Stimulated activated CD4-positive, alpha-beta T cell treated with anti-CD3 and anti-CD28 coated beads, Interleukin-2, amount 100 ng/mL, for 24 hours (primary cell): Measurements from ENCODE around the gene TENT5A.
"Not testable (repeated sequence)": the region's sequence is repeated elsewhere in the genome, so short reads cannot be mapped to it uniquely, and the experiment has no call there.

ENCODE experiments used
- DNase-seq, 2 donors: peaks; one replicate each; pipeline ENCODE4 v3.0.0-alpha.2; 2020

The TENT5A gene

DNA sequence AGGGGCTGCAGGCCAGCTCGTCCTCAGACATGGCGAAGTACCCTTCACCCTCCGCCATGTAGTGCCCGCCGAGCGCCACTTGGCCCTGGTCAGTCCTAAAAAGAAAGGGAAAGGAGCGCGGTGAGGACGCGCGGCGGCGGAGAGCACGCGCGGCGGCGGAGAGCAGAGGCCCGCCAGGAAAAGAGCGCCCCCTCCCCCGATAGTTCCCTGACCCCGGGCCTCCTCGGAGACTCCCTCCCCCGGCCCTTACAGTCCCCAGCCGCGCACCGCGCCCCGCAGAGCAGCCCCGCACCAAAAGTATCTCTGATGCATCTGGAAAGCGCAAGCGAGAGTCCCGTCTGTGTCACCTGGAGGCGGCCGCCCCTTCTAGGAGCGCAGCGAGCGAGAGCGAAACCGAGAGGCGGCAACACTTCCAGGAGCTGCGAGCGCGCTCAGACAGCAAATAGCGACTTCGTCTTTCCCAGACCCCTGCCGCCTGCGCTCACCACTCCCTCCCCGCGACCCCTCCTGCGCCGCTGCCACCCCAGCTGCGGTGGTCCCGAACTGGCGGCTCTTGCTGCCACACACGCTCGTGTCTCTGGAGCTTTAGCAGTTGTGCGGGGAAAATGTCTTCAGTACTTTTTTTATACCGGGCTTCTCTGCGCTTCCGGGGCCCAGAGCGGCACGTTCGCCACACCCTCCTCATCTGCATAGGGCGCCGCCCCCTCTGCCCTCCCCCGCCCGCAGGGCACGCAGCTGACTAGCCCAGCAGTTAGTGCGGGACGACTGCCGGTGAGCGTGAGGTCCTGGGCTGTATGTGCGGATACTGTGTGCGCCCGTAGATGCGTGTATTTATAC, at the start of gene TENT5A:
TENT5A (minus strand) TSS at position 598 of the 837 bp plus-strand sequence; CDS start at position 58, 540 bp downstream.
- DNase-seq = peak; percentile 80 to 83

DNA sequence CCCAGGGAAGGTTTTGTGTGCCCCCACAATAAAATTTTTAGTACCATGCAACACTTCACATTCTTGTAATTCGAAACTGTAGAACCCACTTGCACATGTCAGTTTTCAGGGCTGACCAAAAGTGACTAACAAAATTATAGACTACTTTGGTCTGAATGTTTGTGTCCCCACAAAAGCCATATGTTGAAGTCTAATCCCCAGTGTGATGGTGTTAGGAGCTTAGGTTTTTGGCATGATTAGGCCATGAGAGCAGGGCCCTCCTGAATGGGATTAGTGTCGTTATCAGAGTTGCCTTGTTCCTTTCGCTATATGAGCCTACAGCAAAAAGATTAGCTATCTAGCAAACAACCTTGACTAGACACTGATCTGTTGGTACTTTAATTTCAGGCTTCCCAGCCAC, 49.0 kb upstream of the TENT5A start:
- no peak for DNase-seq

DNA sequence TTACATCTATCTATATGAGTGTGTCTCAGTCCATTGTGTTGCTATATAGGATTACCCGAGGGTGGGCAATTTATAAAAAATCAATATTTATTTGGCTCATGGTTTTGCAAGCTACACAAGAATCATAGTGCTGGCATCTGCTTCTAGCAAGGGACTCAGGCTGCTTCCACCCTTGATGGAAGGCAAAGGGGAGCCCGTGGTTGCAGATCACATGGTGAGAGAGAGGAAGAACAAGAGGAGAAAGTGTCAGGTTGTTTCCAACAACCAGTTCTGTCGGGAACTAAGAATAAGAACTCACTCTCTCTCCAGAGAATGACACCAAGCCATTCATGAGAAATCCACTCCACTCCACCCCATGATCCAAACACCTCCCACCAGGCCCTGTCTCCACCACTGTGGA, 48.2 kb upstream of the TENT5A start:
- no peak for DNase-seq

DNA sequence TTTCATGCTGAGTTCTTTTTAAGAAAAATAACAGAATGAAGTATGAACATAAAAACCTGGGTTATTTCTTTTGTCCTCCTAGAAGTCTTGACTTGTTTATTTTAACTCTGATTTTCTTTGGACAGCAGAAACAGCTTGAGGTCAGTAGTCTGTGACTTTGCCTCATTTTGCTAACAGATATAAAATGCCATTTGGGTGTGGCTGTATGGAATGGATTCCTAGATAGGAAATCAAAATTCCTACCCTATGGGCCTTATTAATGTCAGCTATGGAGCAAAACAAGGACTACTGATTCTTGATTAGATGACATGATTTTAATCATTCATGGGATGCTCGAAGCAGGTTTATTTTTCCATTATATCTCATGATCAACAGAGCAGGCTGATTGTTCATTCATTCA, 46.8 kb upstream of the TENT5A start:
- no peak for DNase-seq

DNA sequence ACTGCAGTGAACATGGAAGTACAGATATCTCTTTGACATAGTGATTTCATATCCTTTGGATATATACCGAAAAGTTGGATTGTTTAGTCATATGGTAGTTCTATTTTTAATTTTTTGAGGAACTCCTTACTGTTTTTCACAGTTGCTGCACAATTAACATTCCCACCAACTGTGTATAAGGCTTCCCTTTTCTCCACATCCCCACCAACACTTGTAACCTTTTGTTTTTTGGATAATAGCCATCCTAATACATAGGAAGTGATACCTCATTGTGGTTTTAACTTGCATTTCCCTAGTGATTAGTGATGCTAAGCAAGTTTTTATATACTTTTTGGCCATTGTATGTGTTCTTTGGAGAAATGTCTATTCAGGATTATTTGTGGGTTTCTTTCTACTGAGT, 45.1 kb upstream of the TENT5A start:
- DNase-seq = no peak

DNA sequence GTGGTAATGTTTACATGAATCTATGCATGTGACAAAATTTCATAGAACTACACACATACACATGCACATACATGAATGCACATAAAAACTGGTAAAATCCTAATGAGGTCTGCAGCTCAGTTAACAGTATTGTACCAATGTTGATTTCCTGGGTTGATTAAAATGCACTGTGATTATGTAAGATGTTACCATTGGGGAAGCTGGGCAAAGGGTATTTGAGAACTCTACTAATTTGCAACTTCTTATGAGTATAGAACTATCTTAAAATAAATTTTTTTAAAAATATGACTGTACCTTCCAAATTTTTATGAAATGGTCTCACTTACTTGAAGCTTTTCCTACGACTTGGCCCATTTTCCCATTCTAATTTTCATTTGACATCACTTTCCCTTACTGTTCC, 43.4 kb upstream of the TENT5A start:
- DNase-seq = no peak

DNA sequence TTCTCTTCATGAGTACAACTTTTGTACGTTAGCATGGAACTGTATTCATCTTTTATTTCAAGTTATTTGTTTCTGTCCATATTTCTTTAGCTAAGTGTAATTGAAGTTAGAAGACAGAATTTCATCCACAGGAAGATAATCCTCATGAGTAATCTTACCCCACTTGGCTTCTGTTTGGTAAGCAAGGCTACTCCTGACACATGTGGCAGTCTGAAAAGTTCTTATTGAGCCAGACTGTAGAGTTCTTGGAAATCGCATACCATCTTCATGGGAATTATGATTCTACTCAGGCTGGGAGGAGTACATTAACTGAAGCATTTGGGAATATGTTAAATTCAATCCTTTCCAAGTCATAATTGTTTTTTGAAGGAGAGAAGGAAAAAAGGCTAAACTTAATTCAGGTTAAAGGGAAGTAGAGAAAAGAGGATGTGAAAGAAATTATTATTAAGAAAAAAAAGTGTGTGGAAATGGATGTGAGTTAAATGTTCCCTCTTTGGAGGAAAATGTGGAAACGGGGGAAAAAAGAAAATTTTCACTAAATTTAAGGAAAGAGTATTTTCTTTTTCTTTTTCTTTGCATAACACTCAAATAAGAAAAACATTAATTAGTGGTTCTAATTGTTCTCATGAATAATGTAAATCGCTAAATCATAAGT, 41.5 kb upstream of the TENT5A start:
- no peak for DNase-seq

DNA sequence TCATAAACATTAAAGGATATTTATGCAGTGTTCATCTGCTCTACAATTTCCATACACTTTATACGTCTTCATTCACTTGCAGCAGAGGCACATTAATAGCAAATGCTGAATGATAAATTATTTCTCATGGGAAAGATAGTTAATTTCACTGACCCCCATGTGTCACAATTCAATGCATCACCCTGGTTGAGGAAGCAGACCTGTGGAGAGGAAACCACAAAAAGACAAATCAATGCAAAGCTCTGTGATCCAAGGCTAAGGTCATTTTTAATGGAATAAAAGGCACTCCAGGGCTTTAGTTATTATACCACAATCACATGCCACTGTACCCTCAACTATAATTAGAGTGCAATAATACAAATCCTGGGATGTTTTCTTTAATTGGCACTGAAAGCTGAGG, 40.3 kb upstream of the TENT5A start:
- no peak for DNase-seq

DNA sequence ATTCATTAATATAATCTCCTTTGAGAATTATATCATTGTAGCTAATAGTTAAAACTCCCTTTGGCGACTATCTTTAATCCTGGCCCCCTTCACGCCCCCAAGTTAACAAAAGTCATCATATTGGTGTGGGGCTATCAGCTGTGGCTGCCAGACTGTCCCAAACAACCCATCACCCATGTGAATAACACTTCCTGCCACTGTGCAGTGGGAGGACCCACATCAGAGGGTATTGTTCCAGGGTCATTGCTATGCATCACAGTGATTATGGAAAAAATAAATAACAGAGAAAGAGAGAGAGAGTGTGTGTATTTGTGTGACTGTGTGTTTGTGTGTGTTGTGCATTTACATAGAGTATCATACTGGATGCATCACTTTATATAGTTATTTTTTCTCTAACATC, 39.3 kb upstream of the TENT5A start:
- no peak for DNase-seq

DNA sequence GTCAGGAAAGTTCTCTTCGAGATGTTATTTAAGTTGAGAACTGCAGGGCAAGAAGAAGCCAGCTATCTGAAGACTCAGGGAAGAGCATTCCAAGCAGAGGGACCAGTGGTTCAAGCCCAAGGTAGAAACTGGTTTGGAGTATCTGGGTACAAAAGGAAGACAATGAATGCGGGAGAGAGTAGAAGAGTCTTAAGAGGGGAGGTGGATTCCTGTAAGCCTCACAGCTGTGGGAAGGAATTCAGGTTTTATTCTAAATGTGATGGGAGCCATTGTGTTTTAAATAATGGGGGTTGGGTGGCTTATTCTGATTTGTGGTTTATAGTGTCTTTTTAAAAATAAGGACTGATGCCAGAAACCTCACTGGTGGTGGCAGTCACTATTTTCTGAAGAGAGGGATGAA, 37.6 kb upstream of the TENT5A start:
- no peak for DNase-seq

DNA sequence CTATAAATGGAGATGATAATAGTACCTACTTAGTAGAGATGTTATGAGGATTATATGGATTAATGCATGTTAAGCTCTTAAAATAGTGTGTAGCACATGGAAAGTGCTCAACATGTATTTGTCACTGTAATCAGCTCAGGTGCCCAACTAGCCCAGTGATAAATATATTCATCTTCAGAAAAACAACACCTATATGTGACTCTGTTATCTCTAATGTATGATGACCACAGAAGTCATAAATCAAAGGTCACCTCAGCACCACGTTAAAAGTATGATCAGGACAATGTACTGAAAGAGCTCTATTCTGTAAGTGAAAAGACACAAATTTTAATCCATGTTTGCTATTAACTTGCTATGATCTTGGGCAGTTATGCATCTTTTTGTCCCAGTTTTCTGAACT, 36.8 kb upstream of the TENT5A start:
- no peak for DNase-seq

DNA sequence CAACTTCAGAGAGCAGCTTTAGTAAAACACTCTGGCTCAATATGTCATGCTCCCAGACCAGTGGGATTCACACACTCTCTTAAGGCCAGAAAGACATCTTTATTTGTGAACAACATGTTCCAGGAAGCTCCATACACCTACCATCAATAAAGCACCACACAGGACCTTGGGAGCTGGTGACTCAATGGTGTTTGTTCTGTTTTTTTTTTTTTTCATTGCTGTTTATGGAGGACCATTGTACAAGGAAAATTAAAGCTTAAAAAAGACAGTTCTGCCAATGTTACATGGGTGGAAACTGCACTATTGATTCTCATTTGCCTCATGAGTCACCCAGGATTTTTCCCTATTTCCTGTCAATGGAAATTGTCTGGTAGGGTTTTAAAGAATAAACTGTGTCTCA, 36.3 kb upstream of the TENT5A start:
- no peak for DNase-seq

DNA sequence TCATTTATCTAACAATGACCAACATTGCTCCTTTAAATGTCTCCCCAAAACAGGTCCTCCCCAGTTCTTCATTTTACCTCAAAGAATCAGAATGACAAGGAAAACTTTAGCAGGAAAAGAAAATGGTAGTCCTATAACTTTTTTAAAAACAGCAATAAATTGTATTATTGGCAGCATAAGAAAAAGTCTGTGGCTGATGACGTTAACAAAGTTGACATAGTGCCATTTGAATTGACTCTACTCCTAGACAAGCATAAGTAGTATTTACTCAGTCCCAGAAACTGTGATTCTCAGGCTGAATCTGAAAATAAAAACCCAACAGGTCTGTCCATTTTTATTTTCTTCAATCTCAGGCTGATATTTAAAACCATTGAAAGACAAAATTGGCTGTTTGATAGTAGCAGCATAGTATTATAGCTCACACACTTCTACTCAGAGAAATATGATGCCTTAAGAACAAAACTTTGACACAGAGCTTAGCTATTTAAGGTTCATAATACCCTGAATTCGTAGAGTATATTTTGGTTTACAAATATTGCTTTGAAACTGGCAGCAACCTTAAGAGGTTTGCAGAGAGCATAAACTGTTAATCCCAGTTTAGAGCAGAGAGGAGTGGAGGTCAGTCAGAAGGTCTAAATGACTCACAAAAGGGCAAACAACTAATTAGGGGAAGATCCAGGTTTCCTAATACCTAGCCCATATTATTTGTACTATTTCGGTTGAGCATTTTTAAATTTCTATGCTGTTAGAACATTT, 35.0 kb upstream of the TENT5A start:
- DNase-seq = no peak

DNA sequence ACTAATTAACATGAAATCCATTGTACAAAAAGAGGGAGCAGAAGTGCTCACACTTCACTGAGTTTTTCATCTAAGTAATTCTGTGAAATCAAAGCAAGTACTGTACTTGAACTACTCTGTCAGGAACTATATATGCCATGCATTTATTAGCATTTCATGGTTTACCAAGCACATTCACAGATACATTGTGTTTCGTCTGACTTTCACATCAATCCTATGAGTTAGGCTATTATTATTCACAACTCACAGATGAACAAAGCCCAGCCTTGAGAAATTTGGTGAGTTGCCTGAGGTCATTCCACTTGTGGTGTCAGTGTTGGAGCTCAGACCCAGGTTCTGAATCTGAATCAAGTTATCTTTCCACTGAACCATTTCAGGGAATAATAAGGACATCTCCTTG, 33.7 kb upstream of the TENT5A start:
- no peak for DNase-seq

DNA sequence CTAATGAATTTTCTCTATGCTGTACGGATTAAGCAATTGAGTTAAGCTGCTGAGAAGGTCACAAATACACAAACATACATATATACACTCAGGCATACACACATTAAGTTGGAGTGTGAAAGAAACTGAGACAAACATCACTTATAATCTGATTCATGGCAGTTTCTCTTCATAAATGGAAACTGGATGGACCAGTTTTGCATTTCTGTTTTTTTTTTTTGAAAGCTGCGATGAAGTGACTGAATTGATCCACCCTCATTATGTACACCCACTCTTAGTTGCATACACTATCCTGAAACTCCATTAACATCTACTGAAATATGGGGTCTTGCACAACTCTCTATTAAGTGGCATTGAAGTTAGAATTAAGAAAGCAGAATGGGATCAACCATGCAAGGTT, 32.9 kb upstream of the TENT5A start:
- DNase-seq = no peak

DNA sequence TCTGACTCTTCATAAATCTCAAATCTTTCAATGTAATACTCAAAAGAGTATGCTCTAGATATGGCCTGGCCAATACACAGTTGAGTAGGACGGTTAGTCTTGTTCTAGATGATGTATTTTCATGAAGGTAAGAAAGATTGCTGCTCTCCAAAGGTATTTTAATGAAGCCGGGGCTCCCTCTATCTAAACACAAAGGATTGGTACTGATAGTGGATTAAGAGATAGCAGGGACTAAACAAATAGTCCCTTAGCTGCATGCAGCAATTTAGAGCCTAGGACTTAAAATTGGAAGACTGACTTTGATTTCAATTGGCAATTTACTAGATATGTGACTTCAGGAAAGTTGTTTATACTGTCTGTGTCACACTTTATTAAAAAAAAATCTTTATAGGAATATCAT, 31.4 kb upstream of the TENT5A start:
- no peak for DNase-seq

DNA sequence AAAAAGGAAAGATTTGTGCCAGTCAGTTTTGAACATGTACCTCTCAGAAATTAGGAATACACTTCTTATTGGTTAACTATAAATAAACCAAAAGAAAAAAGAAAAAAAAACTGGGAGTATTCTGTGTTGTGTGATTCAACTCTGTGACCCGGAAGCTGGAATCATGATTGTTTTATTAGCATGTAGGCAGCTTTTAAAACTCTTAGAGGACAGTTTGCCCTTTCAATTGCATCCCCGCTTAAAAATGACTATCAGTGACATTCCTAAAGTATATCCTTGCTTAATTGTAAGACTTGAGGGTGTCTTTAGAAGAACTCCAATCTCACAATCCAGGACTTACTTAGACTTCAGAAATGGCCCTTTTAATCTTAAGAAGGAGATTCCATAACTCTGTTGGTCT, 29.1 kb upstream of the TENT5A start:
- DNase-seq = no peak

DNA sequence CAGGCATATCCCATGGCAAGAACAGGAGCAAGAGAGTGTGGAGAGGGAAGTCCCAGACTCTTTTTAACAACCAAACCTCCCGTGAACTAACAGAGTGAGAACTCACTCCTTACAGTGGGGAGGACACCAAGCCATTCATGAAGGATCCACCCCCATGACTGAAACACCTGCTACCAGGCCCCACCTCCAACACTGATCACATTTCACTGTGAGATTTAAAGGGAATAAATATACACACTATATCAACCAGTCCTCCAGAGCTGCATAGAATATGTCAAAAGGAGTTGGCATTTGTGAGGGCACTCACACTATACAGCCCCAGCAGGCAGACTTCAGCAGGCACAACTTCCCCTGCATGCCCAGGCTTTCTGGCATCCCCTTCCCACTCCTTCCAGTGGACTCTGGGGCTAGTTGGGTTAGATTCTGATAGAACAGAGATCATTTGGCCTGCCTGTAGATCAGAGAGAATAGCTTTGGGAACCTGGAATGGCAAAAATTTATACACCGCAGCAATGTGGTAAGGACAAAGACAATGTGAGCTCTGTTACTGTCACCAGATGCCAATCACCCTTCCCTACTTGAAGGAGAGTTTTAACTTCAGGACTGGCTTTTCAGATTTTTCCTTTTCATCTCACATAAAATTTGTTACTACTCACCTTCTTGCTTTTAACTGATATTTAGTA, 25.2 kb upstream of the TENT5A start:
- DNase-seq = no peak

DNA sequence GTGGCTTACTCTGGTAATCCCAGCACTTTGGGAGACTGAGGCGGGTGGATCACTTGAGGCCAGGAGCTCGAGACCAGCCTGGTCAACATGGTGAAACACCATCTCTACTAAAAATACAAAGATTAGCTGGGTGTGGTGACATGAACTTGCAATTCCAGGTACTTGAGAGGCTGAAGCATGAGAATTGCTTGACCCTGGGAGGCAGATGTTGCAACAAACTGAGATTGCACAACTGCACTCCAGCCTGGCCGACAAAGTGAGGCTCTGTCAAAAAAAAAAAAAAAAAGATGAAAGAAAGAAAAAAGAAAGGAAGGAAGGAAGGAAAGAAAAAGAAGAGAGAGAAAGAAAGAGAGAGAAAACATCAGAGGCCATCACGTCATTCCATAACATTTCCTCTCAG, 23.7 kb upstream of the TENT5A start:
- DNase-seq = not testable (repeated sequence)

DNA sequence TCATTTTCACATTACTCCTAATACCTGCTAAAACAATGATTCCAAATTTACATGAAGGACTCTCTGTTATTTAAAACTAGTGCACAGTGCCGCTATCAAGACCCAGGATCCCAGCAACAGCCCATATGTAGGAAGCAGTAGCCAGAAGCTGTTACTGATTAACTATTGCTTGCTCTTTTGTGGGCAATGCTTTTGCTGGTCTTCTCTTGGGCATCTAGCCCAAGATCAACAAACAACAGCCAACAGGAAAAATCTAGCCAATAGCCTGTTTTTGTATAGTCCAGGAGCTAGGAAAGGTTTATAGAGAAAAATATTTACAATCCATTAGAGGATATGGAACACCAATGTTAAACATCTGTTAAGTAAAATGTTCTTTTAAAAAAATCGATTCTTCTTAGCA, 22.1 kb upstream of the TENT5A start:
- no peak for DNase-seq

DNA sequence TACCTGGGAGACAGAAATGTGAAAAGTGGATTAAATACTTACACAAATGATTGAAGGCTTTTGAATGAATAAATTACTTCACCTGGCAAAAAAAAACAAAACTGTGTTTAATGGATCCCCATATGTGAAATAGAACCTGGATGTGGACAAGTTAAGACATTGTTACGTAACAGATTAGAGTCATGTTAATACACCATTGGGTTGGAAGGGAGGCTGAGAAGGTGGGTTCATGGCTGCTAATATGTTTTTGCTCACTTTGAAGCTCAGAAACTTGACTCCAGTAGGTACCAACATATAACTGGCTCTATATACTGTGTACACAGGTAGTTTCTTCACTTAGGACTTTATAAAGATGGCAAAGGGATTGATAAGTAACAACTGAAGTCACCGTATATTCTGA, 21.4 kb upstream of the TENT5A start:
- DNase-seq = no peak

DNA sequence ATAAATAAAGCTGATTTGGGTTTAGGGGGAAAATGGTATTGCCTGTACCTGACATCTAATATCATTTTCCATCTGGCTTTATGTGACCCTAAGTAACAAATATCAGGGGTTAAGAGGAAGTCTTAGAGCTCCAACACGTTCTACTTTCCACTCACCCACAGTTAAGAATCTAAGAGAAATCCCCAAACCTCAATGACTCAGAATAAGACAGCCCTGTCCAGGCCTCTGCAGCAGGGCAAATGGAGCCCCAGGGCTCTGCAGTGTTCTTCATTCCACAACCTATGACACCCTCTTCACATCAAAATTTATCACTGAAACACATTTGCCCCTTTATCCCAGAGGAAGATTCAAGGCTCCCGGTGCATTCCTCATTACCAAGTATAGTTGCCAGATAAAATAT, 20.3 kb upstream of the TENT5A start:
- no peak for DNase-seq

DNA sequence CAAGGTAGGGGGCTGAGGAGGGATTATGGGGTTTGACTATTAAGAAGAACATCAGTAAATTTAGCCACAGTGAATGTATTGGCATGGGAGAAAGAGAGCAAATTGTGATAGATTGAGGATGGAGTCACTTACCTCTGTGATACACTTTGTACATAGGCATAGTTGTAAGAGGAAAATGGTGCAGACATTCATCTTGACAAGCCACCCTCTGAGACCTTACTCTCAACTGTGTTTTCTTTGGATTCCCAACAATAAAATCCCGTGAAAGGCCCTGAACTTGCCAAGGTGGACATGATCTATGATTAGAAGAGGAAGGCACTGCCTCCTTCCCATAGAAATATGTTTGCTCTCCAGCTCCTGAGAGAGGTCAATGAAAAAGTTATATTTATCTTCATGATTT, 18.6 kb upstream of the TENT5A start:
- no peak for DNase-seq
